ENCODE data around the gene TNFSF9.

- TF ChIP-seq CTCF (IDR thresholded peaks at IDR 0.05; ENCODE audit: insufficient read depth, low read length, poor library complexity, severe bottlenecking) (no peak), EZH2phosphoT487 (conservative IDR thresholded peaks at IDR 0.05; ENCODE audit: low read length) (no peak)
These were observed 20.3 kb downstream of the TNFSF9 start for GRCh38 chr19:6551091-6551490.

All from SU-DHL-6 (cell line).